GM12878 (cell line): ENCODE measurements around the gene IL18.

ENCODE experiments used
- CHD1 ChIP-seq: IDR thresholded peaks from 2 replicates; pipeline ENCODE4 v1.6.1; 2012; ENCODE audit warnings: low read depth, low read length, improper control_type of control experiment
- HCFC1 ChIP-seq: fragments of 150-350 bp; IDR thresholded peaks from 2 replicates; pipeline ENCODE4 v1.6.1; 2014; ENCODE audit warnings: low read length
- HDAC6 ChIP-seq: fragments of 200-600 bp; sonication (generic); IDR thresholded peaks from one replicate; pipeline ENCODE4 v1.8.0; 2017; ENCODE audit warnings: antibody characterized with exemption; ENCODE audit not compliant: unreplicated experiment
- POLR2A ChIP-seq: IDR thresholded peaks from 2 replicates; pipeline ENCODE4 v1.6.1; 2011; ENCODE audit warnings: low read depth, mild to moderate bottlenecking, low read length
- RCOR1 ChIP-seq: conservative IDR thresholded peaks from 2 replicates; pipeline ENCODE4 v1.6.1; 2012; ENCODE audit warnings: low read depth, low read length, improper control_type of control experiment
- SRF ChIP-seq, 2 experiments: IDR thresholded peaks; 2 replicates each; pipeline ENCODE4 v1.6.1; 2011; ENCODE audit warnings: low read depth in 2 of 2, low read length in 2 of 2, mild to moderate bottlenecking in 1 of 2, moderate library complexity in 1 of 2
- YY1 ChIP-seq: IDR thresholded peaks from 2 replicates; pipeline ENCODE4 v1.6.1; 2011; ENCODE audit warnings: low read depth, mild to moderate bottlenecking, low read length
- TF ChIP-seq, protein P1 (sequence below), 3 experiments: IDR thresholded peaks in 2 of 3; conservative IDR thresholded peaks in 1 of 3; 2 replicates each; pipeline ENCODE4 v1.5.1; 2011; ENCODE audit warnings: low read depth in 3 of 3, low read length in 3 of 3, mild to moderate bottlenecking in 3 of 3, control low read depth in 2 of 3, moderate library complexity in 2 of 3, inconsistent platforms in 1 of 3, mixed read lengths in 1 of 3; ENCODE audit not compliant: control insufficient read depth in 2 of 3, insufficient read depth in 1 of 3; ENCODE audit errors: extremely low read depth in 1 of 3
- TF ChIP-seq, protein P2 (sequence below): IDR thresholded peaks from 2 replicates; pipeline ENCODE4 v1.6.1; 2012; ENCODE audit warnings: mild to moderate bottlenecking, low read depth, low read length

DNA sequence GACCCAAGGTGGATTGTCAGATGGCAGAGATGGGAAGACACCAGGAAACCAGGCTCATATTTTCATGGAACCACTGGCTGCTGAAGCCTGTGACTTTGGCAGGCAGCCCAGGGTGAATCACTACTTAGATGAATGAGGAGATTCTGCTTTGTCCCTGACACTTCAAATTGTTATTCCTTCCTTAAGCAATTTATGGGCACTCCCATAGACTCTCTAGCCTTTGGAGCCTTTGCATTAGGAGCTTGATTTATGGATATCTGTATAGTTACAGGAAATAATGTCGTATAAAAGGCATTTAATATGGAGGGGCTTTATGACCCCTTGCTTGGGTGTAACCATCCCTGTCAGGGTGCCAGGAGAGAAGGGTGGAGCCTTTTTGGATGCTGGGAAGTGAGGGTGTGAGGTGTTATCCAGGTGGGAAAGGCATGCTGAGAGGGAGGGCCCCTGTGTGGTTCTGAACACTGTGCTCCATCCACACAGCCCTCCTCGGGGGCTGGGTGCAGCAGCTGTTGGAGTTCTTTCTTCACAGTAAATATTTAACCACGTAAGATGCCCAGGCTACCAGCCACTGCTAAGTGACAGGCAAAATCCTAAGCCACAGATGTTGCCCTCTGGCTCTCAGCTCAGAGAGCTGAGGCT, 35.3 kb downstream of the IL18 start:
- TF ChIP-seq CHD1 (no peak), HCFC1 (no peak), HDAC6 (no peak), RCOR1 (no peak), SRF (IDR thresholded peaks at IDR 0.05; ENCODE audit: low read depth in 2 of 2, low read length in 2 of 2) (no peak), POLR2A (no peak), YY1 (no peak)
- TF ChIP-seq, protein P1, sequence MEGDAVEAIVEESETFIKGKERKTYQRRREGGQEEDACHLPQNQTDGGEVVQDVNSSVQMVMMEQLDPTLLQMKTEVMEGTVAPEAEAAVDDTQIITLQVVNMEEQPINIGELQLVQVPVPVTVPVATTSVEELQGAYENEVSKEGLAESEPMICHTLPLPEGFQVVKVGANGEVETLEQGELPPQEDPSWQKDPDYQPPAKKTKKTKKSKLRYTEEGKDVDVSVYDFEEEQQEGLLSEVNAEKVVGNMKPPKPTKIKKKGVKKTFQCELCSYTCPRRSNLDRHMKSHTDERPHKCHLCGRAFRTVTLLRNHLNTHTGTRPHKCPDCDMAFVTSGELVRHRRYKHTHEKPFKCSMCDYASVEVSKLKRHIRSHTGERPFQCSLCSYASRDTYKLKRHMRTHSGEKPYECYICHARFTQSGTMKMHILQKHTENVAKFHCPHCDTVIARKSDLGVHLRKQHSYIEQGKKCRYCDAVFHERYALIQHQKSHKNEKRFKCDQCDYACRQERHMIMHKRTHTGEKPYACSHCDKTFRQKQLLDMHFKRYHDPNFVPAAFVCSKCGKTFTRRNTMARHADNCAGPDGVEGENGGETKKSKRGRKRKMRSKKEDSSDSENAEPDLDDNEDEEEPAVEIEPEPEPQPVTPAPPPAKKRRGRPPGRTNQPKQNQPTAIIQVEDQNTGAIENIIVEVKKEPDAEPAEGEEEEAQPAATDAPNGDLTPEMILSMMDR (IDR thresholded peaks at IDR 0.05 in 2 of 3, conservative IDR thresholded peaks at IDR 0.05 in 1 of 3; ENCODE audit: control insufficient read depth in 2 of 3, extremely low read depth in 1 of 3, insufficient read depth in 1 of 3, low read depth in 3 of 3, low read length in 3 of 3): no peak
- TF ChIP-seq, protein P2, sequence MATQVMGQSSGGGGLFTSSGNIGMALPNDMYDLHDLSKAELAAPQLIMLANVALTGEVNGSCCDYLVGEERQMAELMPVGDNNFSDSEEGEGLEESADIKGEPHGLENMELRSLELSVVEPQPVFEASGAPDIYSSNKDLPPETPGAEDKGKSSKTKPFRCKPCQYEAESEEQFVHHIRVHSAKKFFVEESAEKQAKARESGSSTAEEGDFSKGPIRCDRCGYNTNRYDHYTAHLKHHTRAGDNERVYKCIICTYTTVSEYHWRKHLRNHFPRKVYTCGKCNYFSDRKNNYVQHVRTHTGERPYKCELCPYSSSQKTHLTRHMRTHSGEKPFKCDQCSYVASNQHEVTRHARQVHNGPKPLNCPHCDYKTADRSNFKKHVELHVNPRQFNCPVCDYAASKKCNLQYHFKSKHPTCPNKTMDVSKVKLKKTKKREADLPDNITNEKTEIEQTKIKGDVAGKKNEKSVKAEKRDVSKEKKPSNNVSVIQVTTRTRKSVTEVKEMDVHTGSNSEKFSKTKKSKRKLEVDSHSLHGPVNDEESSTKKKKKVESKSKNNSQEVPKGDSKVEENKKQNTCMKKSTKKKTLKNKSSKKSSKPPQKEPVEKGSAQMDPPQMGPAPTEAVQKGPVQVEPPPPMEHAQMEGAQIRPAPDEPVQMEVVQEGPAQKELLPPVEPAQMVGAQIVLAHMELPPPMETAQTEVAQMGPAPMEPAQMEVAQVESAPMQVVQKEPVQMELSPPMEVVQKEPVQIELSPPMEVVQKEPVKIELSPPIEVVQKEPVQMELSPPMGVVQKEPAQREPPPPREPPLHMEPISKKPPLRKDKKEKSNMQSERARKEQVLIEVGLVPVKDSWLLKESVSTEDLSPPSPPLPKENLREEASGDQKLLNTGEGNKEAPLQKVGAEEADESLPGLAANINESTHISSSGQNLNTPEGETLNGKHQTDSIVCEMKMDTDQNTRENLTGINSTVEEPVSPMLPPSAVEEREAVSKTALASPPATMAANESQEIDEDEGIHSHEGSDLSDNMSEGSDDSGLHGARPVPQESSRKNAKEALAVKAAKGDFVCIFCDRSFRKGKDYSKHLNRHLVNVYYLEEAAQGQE: no peak
